Brain pericyte (primary cell): ENCODE data around the gene CLDN5.

ENCODE experiments used
- DNase-seq: peaks from one replicate; pipeline ENCODE4 v3.0.0-alpha.2; 2012; ENCODE audit warnings: low read depth, low spot score

CLDN5 gene

GRCh38 chr22:19524170-19525115, at the start of gene CLDN5:
CLDN5 (minus strand) TSS chr22:19524410; CDS start chr22:19524255, 155 bp downstream.
- DNase-seq, result no peak

GRCh38 chr22:19571995-19572394, 47.8 kb upstream of the CLDN5 start:
- no peak for DNase-seq

- no peak for DNase-seq
These were observed 47.1 kb upstream of the CLDN5 start for GRCh38 chr22:19571207-19571795.

GRCh38 chr22:19569976-19570375, 45.8 kb upstream of the CLDN5 start:
- DNase-seq, result no peak

GRCh38 chr22:19569276-19569640, 45.0 kb upstream of the CLDN5 start:
- no peak for DNase-seq

- DNase-seq, result no peak
These were observed 44.4 kb upstream of the CLDN5 start for GRCh38 chr22:19568337-19569275.

- no peak for DNase-seq
These were observed 43.2 kb upstream of the CLDN5 start for GRCh38 chr22:19567157-19568009.

- no peak for DNase-seq
These were observed 42.3 kb upstream of the CLDN5 start for GRCh38 chr22:19566279-19567156.

- DNase-seq, result no peak
These were observed 41.4 kb upstream of the CLDN5 start for GRCh38 chr22:19565382-19566278.

- DNase-seq, result no peak
These were observed 35.7 kb upstream of the CLDN5 start for GRCh38 chr22:19559956-19560355.

- no peak for DNase-seq
These were observed 35.2 kb upstream of the CLDN5 start for GRCh38 chr22:19559324-19559811.

- no peak for DNase-seq
These were observed 32.8 kb upstream of the CLDN5 start for GRCh38 chr22:19556963-19557545.

GRCh38 chr22:19555651-19556050, 31.4 kb upstream of the CLDN5 start:
- no peak for DNase-seq

- DNase-seq, result no peak
These were observed 30.7 kb upstream of the CLDN5 start for GRCh38 chr22:19554834-19555404.

GRCh38 chr22:19553201-19553600, 29.0 kb upstream of the CLDN5 start:
- no peak for DNase-seq

- no peak for DNase-seq
These were observed 26.2 kb upstream of the CLDN5 start for GRCh38 chr22:19550382-19550781.

- DNase-seq, result no peak
These were observed 25.2 kb upstream of the CLDN5 start for GRCh38 chr22:19549428-19549827.

GRCh38 chr22:19548964-19549363, 24.8 kb upstream of the CLDN5 start:
- DNase-seq, result no peak
